ENCODE results near the gene CYP17A1. TPM values are rescaled to one million over a fixed set of nuclear protein-coding genes. Genes with fewer than 3 reads are reported as not detected.
"Not testable (repeated sequence)": the region's sequence is repeated elsewhere in the genome, so short reads cannot be mapped to it uniquely, and the experiment has no call there.

The CYP17A1 gene
- polyA plus RNA-seq, 1 experiment, result not detected

GRCh38 chr10:102859911-102860310, 22.7 kb upstream of the CYP17A1 start:
- Histone ChIP-seq H3K36me3 (ENCODE audit: control insufficient read depth, insufficient read depth, low read length) (no peaks in the 10 kb centered on the region; the same call in 1 of the 2 replicates), H3K4me3 (ENCODE audit: low read depth, low read length) (no peak overlapping the region), H3K27me3 (ENCODE audit: control insufficient read depth, insufficient read depth, low read length) (no peaks in the 10 kb centered on the region)
- no peak for DNase-seq (ENCODE audit: low read depth)
- ChIA-PET CTCF (no interaction called here), POLR2A (interaction anchor here (0.6 kb wide), 1 partner anchor 22 kb away, joined by 3 read pairs; no protein-coding TSS in a partner anchor)
- TF ChIP-seq, protein P1, sequence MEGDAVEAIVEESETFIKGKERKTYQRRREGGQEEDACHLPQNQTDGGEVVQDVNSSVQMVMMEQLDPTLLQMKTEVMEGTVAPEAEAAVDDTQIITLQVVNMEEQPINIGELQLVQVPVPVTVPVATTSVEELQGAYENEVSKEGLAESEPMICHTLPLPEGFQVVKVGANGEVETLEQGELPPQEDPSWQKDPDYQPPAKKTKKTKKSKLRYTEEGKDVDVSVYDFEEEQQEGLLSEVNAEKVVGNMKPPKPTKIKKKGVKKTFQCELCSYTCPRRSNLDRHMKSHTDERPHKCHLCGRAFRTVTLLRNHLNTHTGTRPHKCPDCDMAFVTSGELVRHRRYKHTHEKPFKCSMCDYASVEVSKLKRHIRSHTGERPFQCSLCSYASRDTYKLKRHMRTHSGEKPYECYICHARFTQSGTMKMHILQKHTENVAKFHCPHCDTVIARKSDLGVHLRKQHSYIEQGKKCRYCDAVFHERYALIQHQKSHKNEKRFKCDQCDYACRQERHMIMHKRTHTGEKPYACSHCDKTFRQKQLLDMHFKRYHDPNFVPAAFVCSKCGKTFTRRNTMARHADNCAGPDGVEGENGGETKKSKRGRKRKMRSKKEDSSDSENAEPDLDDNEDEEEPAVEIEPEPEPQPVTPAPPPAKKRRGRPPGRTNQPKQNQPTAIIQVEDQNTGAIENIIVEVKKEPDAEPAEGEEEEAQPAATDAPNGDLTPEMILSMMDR (IDR thresholded peaks at IDR 0.05; ENCODE audit: insufficient read depth, low read depth, low read length), result no peak

DNA sequence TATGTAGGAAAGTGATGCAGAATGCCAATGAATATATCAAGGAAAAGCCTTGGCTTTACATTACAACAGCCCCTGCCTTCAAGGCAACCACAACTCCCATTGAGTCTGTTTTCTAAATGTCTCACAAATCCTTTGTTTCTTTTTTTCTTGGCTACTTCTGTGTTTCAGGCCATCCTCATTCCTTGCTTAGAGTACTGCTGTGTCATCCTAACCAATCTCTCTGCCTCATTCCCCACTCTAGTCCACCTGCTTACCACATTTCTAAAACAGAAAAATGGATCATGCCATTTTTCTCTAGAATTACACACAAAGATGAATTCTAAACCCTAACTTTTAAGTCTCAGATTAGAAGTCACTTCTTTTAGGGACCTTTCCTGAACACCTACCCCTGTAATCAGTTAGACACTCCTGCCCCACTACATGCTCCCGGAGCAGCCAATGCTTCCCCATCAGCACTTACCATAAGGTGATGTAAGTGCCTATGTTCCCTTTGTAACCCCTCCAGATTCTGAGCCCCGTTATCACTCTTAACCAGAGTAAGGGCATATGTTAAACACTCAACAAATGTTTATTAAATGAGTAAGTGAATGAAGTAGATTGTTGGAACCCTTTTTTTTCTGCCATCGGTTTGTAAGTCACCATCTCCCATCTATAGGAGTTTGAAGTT, 19.7 kb upstream of the CYP17A1 start:
- TF ChIP-seq, protein P1 (IDR thresholded peaks at IDR 0.05; ENCODE audit: insufficient read depth, low read depth, low read length), result no peak
- Histone ChIP-seq H3K36me3 (ENCODE audit: control insufficient read depth, insufficient read depth, low read length) (no peaks in the 10 kb centered on the region), H3K27me3 (ENCODE audit: control insufficient read depth, insufficient read depth, low read length) (no peaks in the 10 kb centered on the region), H3K4me3 (ENCODE audit: low read depth, low read length) (no peak overlapping the region)
- POLR2A ChIA-PET, result no interaction called here
- CTCF ChIA-PET, result interaction anchor here (1.4 kb wide), 1 partner anchor 46 kb away, joined by 6 read pairs; no protein-coding TSS in a partner anchor
- no peak for DNase-seq (ENCODE audit: low read depth)

GRCh38 chr10:102855731-102856436, 18.7 kb upstream of the CYP17A1 start:
- H3K36me3 ChIP-seq (ENCODE audit: control insufficient read depth, insufficient read depth, low read length); POLR2A ChIA-PET; H3K4me3 ChIP-seq (ENCODE audit: low read depth, low read length); H3K27me3 ChIP-seq (ENCODE audit: control insufficient read depth, insufficient read depth, low read length): not testable (repeated sequence)
- CTCF ChIA-PET, result interaction anchor here (0.7 to 1.4 kb wide), 2 partner anchors 46 to 47 kb away, joined by 4 to 6 read pairs; no protein-coding TSS in a partner anchor
- DNase-seq (ENCODE audit: low read depth), result peak; percentile 75

DNA sequence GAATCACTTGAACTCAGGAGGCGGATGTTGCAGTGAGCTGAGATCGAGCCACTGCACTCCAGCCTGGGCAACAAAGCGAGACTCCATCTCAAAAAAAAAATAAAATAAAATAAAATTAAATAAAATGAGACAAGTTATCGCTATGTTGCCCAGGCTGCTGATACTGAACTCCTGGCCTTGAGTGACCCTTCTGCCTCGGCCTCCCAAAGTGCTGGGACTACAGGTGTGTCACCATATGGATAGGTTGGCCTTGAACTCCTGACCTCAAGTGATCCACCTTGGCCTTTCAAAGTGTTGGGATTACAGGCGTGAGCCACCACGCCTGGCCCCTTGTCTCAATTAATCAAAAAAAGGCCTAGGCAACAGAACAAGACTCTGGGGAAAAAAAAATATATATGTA, 16.0 kb upstream of the CYP17A1 start:
- CTCF ChIA-PET; DNase-seq (ENCODE audit: low read depth); H3K4me3 ChIP-seq (ENCODE audit: low read depth, low read length); H3K36me3 ChIP-seq (ENCODE audit: control insufficient read depth, insufficient read depth, low read length); POLR2A ChIA-PET; H3K27me3 ChIP-seq (ENCODE audit: control insufficient read depth, insufficient read depth, low read length): not testable (repeated sequence)

DNA sequence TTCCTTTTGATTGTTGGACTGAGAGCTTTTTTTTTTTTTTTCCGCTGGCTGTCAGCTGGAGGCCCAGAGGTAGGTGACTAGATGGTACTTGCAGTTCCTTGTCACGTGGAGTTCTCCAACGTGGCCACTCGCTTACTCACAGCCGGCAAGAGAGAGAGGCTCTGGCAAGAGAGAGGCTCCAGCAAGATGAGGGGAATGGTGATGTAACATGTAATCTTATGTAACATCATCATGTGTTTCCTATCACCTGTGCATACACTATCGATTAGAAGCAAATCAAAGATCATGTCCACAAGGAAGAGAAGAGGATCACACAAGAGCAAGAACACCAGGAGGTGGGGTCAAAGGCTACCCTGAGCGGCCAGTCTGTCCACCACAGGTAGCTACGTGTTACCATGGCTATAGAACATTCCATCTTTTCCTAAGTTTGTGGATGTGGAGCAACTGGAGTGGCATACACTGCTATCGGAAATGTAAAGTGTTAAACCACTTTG, 12.9 kb upstream of the CYP17A1 start:
- TF ChIP-seq, protein P1 (IDR thresholded peaks at IDR 0.05; ENCODE audit: insufficient read depth, low read depth, low read length), result no peak
- Histone ChIP-seq H3K36me3 (ENCODE audit: control insufficient read depth, insufficient read depth, low read length) (no peaks in the 10 kb centered on the region), H3K4me3 (ENCODE audit: low read depth, low read length) (no peak overlapping the region), H3K27me3 (ENCODE audit: control insufficient read depth, insufficient read depth, low read length) (no peaks in the 10 kb centered on the region)
- DNase-seq (ENCODE audit: low read depth), result no peak
- ChIA-PET POLR2A (no interaction called here), CTCF (interaction anchor here (0.6 to 1.0 kb wide), 4 partner anchors 15 to 481 kb away, joined by 3 read pairs; no protein-coding TSS in a partner anchor)

- Histone ChIP-seq H3K36me3 (ENCODE audit: control insufficient read depth, insufficient read depth, low read length) (no peaks in the 10 kb centered on the region), H3K27me3 (ENCODE audit: control insufficient read depth, insufficient read depth, low read length) (no peaks in the 10 kb centered on the region; the same call in 1 of the 2 replicates), H3K4me3 (ENCODE audit: low read depth, low read length) (no peak overlapping the region)
- POLR2A ChIA-PET, result no interaction called here
- no peak for DNase-seq (ENCODE audit: low read depth)
- CTCF ChIA-PET, result interaction anchor here (3.0 kb wide), 1 partner anchor 72 kb away, joined by 9 read pairs; the partner anchor contains the start of gene CNNM2
- TF ChIP-seq, protein P1 (IDR thresholded peaks at IDR 0.05; ENCODE audit: insufficient read depth, low read depth, low read length), result no peak
These were observed 8.2 kb upstream of the CYP17A1 start for GRCh38 chr10:102845352-102845902.

DNA sequence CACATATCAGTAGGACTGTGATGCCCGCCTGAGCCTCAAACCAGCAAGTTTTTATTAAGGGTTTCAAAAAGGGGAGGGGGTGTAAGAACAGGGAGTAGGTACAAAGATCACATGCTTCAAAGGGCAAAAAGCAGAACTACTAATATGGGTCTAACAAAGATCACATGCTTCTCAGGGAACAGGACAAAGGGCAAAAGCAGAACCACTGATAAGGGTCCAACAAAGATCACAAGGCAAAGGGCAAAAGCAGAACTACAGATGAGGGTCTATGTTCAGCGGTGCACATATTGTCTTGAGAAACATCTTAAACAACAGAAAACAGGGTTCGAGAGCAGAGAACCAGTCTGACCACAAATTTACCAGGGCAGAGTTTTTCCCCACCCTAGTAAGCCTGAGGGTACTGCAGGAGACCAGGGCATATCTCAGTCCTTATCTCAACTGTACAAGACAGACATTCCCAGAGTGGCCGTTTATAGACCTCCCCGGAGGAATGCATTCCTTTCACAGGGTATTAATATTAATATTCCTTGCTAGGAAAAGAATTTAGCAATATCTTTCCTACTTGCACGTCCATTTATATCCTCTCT, 7.1 kb upstream of the CYP17A1 start:
- H3K4me3 ChIP-seq (ENCODE audit: low read depth, low read length); CTCF ChIA-PET; H3K27me3 ChIP-seq (ENCODE audit: control insufficient read depth, insufficient read depth, low read length); POLR2A ChIA-PET; DNase-seq (ENCODE audit: low read depth); H3K36me3 ChIP-seq (ENCODE audit: control insufficient read depth, insufficient read depth, low read length): not testable (repeated sequence)

DNA sequence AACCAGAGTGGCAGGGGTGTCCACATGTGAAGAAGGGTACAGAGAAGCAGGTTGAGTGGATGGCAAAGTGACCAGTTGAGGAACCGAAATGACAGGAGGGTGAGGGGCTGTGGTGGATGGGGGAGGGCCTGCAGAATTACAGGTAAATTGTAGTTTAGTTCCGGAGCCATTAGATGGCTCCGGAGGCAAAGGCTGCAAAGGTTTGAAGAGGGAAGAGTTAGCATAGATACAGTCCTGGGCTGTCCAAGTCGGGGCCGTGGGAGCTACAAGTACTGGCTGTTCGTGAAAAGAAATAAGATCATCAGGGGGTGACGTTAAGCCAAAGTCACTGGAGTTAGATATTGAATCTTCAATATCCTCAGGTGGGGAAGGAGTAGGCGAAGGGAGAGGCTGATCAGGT, 5.9 kb upstream of the CYP17A1 start:
- H3K27me3 ChIP-seq (ENCODE audit: control insufficient read depth, insufficient read depth, low read length); H3K4me3 ChIP-seq (ENCODE audit: low read depth, low read length); DNase-seq (ENCODE audit: low read depth); POLR2A ChIA-PET; H3K36me3 ChIP-seq (ENCODE audit: control insufficient read depth, insufficient read depth, low read length): not testable (repeated sequence)
- CTCF ChIA-PET, result interaction anchor here (1.3 kb wide), 1 partner anchor 10 kb away, joined by 3 read pairs; no protein-coding TSS in a partner anchor

Data from BJ (cell line).